ENCODE data around the gene MRPS25. TPM values are rescaled to one million over a fixed set of nuclear protein-coding genes. Genes with fewer than 3 reads are reported as not detected.

The MRPS25 gene
- total RNA-seq, 4 donors from 2014 or later = 49.6 to 120 (median 94.2) TPM

- Histone ChIP-seq H3K4me3 (no peak overlapping the region), H3K4me1 (peaks cover 0 to 7% (median 1%) of the 10 kb centered on the region in 4 donors), H3K27ac (no peak overlapping the region), H3K36me3 (peaks cover 0 to 57% (median 0%) of the 10 kb centered on the region in 3 donors), H3K9me3 (no peaks in the 10 kb centered on the region), H3K27me3 (no peaks in the 10 kb centered on the region)
- DNase-seq = no peak
- TF ChIP-seq POLR2A (IDR thresholded peaks at IDR 0.05) (no peak), CTCF (IDR thresholded peaks at IDR 0.05) (no peak)
Observed at GRCh38 chr3:15092686-15093085, 27.6 kb upstream of the MRPS25 start.

- no peak overlapping the region for H3K4me3 ChIP-seq
- no peak overlapping the region for H3K27ac ChIP-seq
- no peaks in the 10 kb centered on the region for H3K9me3 ChIP-seq
- peaks cover 0 to 68% (median 0%) of the 10 kb centered on the region in 3 donors for H3K36me3 ChIP-seq
- DNase-seq = no peak
- TF ChIP-seq CTCF (IDR thresholded peaks at IDR 0.05) (no peak), POLR2A (IDR thresholded peaks at IDR 0.05) (no peak)
- H3K4me1 ChIP-seq = peaks cover 0 to 4% (median 0%) of the 10 kb centered on the region in 4 donors
- H3K27me3 ChIP-seq = no peaks in the 10 kb centered on the region
Observed at GRCh38 chr3:15091575-15091974, 26.5 kb upstream of the MRPS25 start.

- Histone ChIP-seq H3K4me3 (no peak overlapping the region), H3K36me3 (peaks cover 0 to 68% (median 0%) of the 10 kb centered on the region in 3 donors), H3K27ac (no peak overlapping the region), H3K9me3 (no peaks in the 10 kb centered on the region), H3K4me1 (no peaks in the 10 kb centered on the region), H3K27me3 (no peaks in the 10 kb centered on the region)
- DNase-seq = no peak
- no peak for TF ChIP-seq CTCF (IDR thresholded peaks at IDR 0.05)
- no peak for TF ChIP-seq POLR2A (IDR thresholded peaks at IDR 0.05)
Observed at GRCh38 chr3:15089201-15089600, 24.1 kb upstream of the MRPS25 start.

- Histone ChIP-seq H3K27ac (no peak overlapping the region), H3K4me3 (no peak overlapping the region), H3K9me3 (no peaks in the 10 kb centered on the region), H3K36me3 (peaks cover 0 to 82% (median 0%) of the 10 kb centered on the region in 3 donors), H3K4me1 (no peaks in the 10 kb centered on the region), H3K27me3 (no peaks in the 10 kb centered on the region)
- TF ChIP-seq POLR2A (IDR thresholded peaks at IDR 0.05) (no peak), CTCF (IDR thresholded peaks at IDR 0.05) (no peak)
- no peak for DNase-seq
Observed at GRCh38 chr3:15086699-15087098, 21.6 kb upstream of the MRPS25 start.

GRCh38 chr3:15086263-15086662, 21.1 kb upstream of the MRPS25 start:
- TF ChIP-seq CTCF (IDR thresholded peaks at IDR 0.05) = no peak
- no peak for TF ChIP-seq POLR2A (IDR thresholded peaks at IDR 0.05)
- no peaks in the 10 kb centered on the region for H3K4me1 ChIP-seq
- H3K27ac ChIP-seq = no peak overlapping the region
- peaks cover 0 to 82% (median 0%) of the 10 kb centered on the region in 3 donors for H3K36me3 ChIP-seq
- no peak overlapping the region for H3K4me3 ChIP-seq
- no peak for DNase-seq
- no peaks in the 10 kb centered on the region for H3K27me3 ChIP-seq
- no peaks in the 10 kb centered on the region for H3K9me3 ChIP-seq

- DNase-seq = no peak
- Histone ChIP-seq H3K9me3 (no peaks in the 10 kb centered on the region), H3K36me3 (peaks cover 0 to 88% (median 0%) of the 10 kb centered on the region in 3 donors), H3K27me3 (no peaks in the 10 kb centered on the region), H3K4me1 (no peaks in the 10 kb centered on the region), H3K4me3 (no peak overlapping the region), H3K27ac (no peak overlapping the region)
- no peak for TF ChIP-seq CTCF (IDR thresholded peaks at IDR 0.05)
- no peak for TF ChIP-seq POLR2A (IDR thresholded peaks at IDR 0.05)
Observed at GRCh38 chr3:15083252-15083651, 18.1 kb upstream of the MRPS25 start.
